ENCODE measurements around the gene GMDS. TPM values are rescaled to one million over a fixed set of nuclear protein-coding genes. Genes with fewer than 3 reads are reported as not detected.

The GMDS gene
- total RNA-seq, 2 donors from 2014 or later = 19.6 to 36.3 TPM

DNA sequence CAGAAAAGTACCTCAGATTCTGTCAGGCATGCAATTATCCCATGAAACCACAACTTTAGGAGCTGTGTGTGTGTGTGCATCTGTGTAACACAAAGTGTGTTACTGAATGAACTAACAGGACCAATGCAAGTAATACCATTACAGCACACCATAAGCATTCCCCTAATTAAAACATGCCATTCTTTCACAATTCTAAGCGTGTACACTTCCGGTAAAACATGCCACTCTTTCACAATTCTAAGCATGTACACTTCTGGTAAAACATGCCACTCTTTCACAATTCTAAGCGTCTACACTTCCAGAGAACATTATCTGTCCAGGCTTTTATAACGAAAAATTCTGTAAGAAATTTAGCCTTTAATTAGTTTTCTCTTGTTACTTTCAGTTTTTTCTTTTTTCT lies 238.2 kb downstream of the GMDS start:
- Mint-ChIP-seq H3K9me3 (no peaks in the 10 kb centered on the region), H3K27ac (no peak overlapping the region), H3K36me3 (ENCODE audit: low read depth) (no peaks in the 10 kb centered on the region), H3K4me3 (no peak overlapping the region), H3K4me1 (no peaks in the 10 kb centered on the region), H3K27me3 (no peaks in the 10 kb centered on the region)
- no peak for ATAC-seq (replicated peaks)

- no peak overlapping the region for H3K27ac Mint-ChIP-seq
- H3K4me3 Mint-ChIP-seq = no peak overlapping the region
- H3K9me3 Mint-ChIP-seq = no peaks in the 10 kb centered on the region
- no peak for ATAC-seq (replicated peaks)
- no peaks in the 10 kb centered on the region for H3K27me3 Mint-ChIP-seq
- H3K4me1 Mint-ChIP-seq = no peaks in the 10 kb centered on the region
- no peaks in the 10 kb centered on the region for H3K36me3 Mint-ChIP-seq (ENCODE audit: low read depth)
Measured at GRCh38 chr6:2004888-2005287, 240.5 kb downstream of the GMDS start.

GRCh38 chr6:2000962-2001361 lies 244.4 kb downstream of the GMDS start:
- Mint-ChIP-seq H3K36me3 (ENCODE audit: low read depth) (no peaks in the 10 kb centered on the region), H3K27me3 (no peaks in the 10 kb centered on the region), H3K9me3 (no peaks in the 10 kb centered on the region), H3K4me1 (no peaks in the 10 kb centered on the region), H3K27ac (no peak overlapping the region), H3K4me3 (no peak overlapping the region)
- no peak for ATAC-seq (replicated peaks)

DNA sequence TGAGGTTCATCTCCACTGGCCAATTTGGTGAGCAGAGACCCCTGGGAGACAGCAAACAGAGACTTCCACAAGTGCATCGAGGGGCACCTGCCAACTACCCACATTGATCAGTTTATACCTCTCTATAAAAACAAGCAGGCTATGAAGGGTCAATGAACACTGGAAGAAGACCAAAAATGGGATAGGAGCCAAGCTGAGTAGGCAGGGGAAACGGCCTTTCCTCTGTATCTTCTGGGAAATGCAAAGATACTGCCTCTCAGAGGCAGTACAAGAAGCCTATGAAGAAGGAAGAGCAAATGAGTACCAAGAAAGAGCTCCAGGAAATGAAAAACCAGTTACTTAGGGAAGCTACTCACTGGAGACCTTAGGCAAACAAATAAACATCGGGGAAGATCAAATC lies 247.7 kb downstream of the GMDS start:
- Mint-ChIP-seq H3K36me3 (ENCODE audit: low read depth) (no peaks in the 10 kb centered on the region), H3K27me3 (no peaks in the 10 kb centered on the region), H3K4me3 (no peak overlapping the region), H3K4me1 (peaks cover 3% of the 10 kb centered on the region), H3K9me3 (no peaks in the 10 kb centered on the region), H3K27ac (no peak overlapping the region)
- ATAC-seq (replicated peaks) = no peak

GRCh38 chr6:1995636-1996035 lies 249.8 kb downstream of the GMDS start:
- Mint-ChIP-seq H3K4me1 (peaks cover 3% of the 10 kb centered on the region), H3K4me3 (no peak overlapping the region), H3K9me3 (no peaks in the 10 kb centered on the region), H3K27me3 (no peaks in the 10 kb centered on the region), H3K36me3 (ENCODE audit: low read depth) (no peaks in the 10 kb centered on the region), H3K27ac (no peak overlapping the region)
- ATAC-seq (replicated peaks) = no peak

DNA sequence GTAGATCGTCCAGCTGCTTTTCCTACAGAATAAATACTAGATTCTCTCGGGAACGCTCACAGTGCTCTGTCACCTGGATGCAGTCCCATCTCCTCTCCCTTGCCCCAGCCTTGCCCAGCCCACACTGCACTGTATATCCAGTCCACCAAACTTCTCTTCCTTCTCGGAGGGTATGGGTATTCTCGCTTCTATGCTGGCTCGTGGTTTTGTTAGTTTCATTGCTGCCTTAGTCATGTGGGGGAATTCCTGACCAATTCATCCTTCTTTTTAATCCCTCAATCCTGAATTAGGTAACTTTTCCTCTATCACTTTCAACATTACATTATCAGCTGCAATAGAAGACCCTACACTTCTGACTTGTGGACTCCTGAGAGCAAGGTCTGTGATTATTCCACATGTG lies 252.4 kb downstream of the GMDS start:
- Mint-ChIP-seq H3K9me3 (no peaks in the 10 kb centered on the region), H3K36me3 (ENCODE audit: low read depth) (no peaks in the 10 kb centered on the region), H3K27ac (no peak overlapping the region), H3K27me3 (no peaks in the 10 kb centered on the region), H3K4me1 (peaks cover 3% of the 10 kb centered on the region), H3K4me3 (no peak overlapping the region)
- ATAC-seq (replicated peaks) = peak; percentile 51

DNA sequence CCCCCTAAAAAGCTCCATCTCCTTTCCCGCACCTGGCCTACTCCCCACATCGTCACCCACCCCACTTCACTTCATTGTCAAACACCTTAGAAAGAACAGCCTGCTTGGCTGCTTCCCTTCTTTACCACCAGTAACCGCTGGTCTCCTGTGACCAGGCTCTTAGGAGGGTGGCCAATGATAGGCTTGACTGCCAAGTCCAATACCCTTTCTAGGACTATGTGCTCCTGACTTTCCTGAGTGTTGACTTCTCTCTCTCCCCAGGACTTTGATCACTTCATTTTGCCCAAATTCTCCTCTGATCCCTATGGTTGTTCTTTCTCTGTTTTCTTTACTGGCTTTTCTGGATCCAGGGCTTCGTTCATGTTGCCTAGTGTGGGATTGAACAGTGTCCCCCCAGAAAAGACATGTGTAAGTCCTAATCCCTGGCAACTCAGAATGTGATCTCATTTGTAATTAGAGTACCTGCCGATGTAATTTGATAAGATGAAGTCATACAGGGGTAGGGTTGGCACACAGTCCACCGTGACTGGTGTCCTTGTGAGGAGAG lies 254.0 kb downstream of the GMDS start:
- Mint-ChIP-seq H3K36me3 (ENCODE audit: low read depth) (no peaks in the 10 kb centered on the region), H3K9me3 (no peaks in the 10 kb centered on the region), H3K4me3 (no peak overlapping the region), H3K27me3 (no peaks in the 10 kb centered on the region), H3K4me1 (peaks cover 3% of the 10 kb centered on the region), H3K27ac (no peak overlapping the region)
- ATAC-seq (replicated peaks) = no peak

DNA sequence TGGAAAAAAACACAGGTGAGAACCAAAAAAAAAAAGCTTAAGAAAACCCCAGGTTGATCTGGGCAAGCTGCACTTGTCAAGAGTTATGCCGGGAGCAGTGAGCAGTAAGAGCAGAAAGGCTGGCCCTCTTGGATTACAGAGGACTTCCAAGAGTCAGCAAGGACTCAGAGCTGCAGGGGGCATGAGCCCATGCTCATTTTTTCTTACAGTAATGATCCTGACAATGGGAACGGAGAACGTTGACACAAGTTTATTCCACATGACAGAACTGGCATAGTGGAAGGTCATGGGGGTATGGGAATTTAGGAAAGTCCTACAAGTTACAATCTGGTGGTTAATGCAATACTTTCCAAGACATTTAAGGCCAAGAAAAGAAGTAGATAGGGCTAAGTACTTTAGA lies 256.6 kb downstream of the GMDS start:
- H3K27me3 Mint-ChIP-seq = no peaks in the 10 kb centered on the region
- no peaks in the 10 kb centered on the region for H3K9me3 Mint-ChIP-seq
- no peak overlapping the region for H3K4me3 Mint-ChIP-seq
- no peak overlapping the region for H3K27ac Mint-ChIP-seq
- ATAC-seq (replicated peaks) = no peak
- peaks cover 3% of the 10 kb centered on the region for H3K4me1 Mint-ChIP-seq
- H3K36me3 Mint-ChIP-seq (ENCODE audit: low read depth) = no peaks in the 10 kb centered on the region

DNA sequence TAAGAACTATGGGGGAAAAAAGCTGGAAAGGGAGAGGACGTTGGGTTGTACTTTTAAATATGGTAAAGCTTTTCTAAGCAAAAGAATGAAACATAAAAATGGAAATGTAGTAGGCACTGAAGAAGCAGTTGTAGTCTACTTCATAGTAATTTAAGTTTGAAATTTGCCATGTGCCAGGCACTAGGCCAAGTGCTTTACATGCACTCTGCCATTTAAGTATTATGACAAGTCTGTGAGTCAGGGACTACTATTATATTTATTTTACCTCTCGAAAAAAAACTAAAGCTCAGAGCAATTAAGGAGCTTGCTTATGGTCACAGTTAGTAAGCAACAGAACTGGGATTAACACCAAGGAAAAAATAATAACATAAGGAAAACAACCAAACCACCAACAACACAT lies 257.8 kb downstream of the GMDS start:
- Mint-ChIP-seq H3K36me3 (ENCODE audit: low read depth) (no peaks in the 10 kb centered on the region), H3K9me3 (peaks cover 7% of the 10 kb centered on the region), H3K4me3 (no peak overlapping the region), H3K4me1 (no peaks in the 10 kb centered on the region), H3K27ac (no peak overlapping the region), H3K27me3 (no peaks in the 10 kb centered on the region)
- no peak for ATAC-seq (replicated peaks)

DNA sequence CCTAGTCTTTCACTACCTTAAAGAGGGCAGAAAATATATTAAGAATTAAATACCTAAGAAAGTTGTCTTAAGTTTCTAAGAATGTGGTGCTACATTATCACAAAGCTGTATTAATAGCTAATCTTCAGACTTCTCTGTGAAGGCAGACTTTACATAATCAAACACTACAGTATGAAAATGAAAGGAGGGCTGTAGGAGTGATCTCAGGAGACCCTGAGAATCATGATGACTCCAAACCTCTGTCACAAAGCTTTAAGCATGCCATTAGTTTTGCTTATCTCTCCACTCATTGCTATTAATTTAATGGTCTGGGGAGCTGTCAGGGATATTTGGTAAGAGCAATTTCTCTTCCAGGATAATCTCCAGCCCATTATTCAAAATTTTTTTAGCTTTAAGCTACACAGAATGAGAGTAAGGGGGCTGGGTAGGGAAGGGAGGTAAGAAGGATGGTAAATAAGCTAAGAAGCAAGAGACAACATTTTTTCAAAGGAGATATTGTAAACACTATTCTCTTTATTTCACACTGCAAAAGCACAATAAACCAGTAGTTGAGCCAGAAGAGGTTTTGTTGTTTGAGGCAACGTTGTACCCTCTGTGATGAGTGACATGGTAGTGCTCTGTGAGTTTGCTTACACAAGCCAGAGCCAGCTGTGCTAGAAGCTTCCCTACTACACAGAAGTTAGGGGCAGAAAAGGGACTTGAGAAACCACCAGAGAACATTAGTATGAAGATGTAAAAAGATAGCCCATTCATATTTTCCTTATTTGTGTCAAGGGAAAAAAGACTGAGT lies 258.8 kb downstream of the GMDS start:
- no peaks in the 10 kb centered on the region for H3K27me3 Mint-ChIP-seq
- no peak overlapping the region for H3K27ac Mint-ChIP-seq
- ATAC-seq (replicated peaks) = no peak
- H3K36me3 Mint-ChIP-seq (ENCODE audit: low read depth) = no peaks in the 10 kb centered on the region
- H3K4me3 Mint-ChIP-seq = no peak overlapping the region
- H3K4me1 Mint-ChIP-seq = no peaks in the 10 kb centered on the region
- H3K9me3 Mint-ChIP-seq = peaks cover 11% of the 10 kb centered on the region

- Mint-ChIP-seq H3K27me3 (no peaks in the 10 kb centered on the region), H3K4me1 (no peaks in the 10 kb centered on the region), H3K27ac (no peak overlapping the region), H3K4me3 (no peak overlapping the region), H3K9me3 (peaks cover 19% of the 10 kb centered on the region), H3K36me3 (ENCODE audit: low read depth) (no peaks in the 10 kb centered on the region)
- ATAC-seq (replicated peaks) = no peak
Measured at GRCh38 chr6:1984346-1984994, 260.9 kb downstream of the GMDS start.

DNA sequence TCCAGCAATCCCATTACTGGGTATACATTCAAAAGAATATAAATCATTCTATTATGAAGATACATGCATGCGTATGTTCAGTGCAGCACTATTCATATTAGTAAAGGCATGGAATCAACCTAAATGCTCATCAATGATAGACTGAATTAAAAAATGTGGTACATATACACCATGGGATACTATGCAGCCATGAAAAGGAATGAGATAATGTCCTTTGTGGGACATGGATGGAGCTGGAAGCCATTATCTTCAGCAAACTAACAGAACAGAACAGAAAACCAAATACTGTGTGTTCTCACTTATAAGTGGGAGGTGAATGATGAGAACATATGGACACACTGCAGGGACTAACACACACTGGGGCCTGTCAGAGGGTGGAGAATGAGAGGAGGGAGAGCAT lies 261.6 kb downstream of the GMDS start:
- Mint-ChIP-seq H3K4me1 (no peaks in the 10 kb centered on the region), H3K36me3 (ENCODE audit: low read depth) (no peaks in the 10 kb centered on the region)

GRCh38 chr6:1972962-1973361 lies 272.4 kb downstream of the GMDS start:
- no peak overlapping the region for H3K4me3 Mint-ChIP-seq
- no peak overlapping the region for H3K27ac Mint-ChIP-seq
- no peaks in the 10 kb centered on the region for H3K4me1 Mint-ChIP-seq
- no peak for ATAC-seq (replicated peaks)
- H3K9me3 Mint-ChIP-seq = no peaks in the 10 kb centered on the region
- H3K36me3 Mint-ChIP-seq (ENCODE audit: low read depth) = no peaks in the 10 kb centered on the region
- H3K27me3 Mint-ChIP-seq = no peaks in the 10 kb centered on the region

More for the DNA sequence above, 261.6 kb downstream of the GMDS start:
- ATAC-seq (replicated peaks) = no peak
- Mint-ChIP-seq H3K9me3 (peaks cover 19% of the 10 kb centered on the region), H3K27me3 (no peaks in the 10 kb centered on the region), H3K4me3 (no peak overlapping the region), H3K27ac (no peak overlapping the region)

DNA sequence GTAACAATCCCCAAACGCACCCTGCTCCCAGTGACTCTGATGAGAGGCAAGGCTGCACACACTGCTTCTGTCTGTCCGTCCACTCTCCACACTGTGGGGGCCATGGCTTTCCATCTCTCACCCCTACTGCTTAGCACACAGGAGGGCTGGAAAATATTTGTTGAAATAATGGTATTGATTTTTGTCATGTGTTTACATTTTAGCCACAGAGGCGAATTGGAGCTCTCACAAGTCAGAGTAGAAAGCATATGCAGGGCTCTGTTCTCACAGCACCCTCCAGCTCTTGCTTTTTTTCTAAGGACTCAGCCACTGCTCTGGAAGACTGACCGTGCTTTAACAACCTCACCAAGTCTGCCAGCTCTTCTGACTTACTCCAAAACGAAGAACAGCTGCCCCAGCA lies 273.8 kb downstream of the GMDS start:
- Mint-ChIP-seq H3K36me3 (ENCODE audit: low read depth) (peaks cover 1% of the 10 kb centered on the region), H3K27me3 (no peaks in the 10 kb centered on the region), H3K4me1 (no peaks in the 10 kb centered on the region), H3K9me3 (no peaks in the 10 kb centered on the region), H3K27ac (no peak overlapping the region), H3K4me3 (no peak overlapping the region)
- no peak for ATAC-seq (replicated peaks)

DNA sequence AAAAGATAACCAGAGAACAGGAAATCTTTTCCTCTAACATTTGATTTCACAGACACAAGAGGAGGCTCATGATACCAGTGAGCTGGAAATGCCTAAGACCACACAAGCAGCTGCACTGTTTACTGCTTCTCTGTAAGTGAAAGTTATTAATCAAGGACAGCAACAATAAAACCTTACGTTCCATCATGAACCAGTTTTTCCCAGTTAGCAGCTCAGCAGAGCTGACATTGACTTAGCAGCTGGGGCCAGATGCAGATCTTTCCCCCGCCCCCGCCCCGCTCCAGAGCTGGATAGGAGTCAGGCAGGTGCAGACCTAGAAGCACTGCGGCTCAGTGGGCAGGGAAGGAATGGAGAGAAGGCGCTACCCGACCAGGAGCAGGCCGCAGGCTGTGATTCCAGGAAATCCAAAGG lies 275.2 kb downstream of the GMDS start:
- Mint-ChIP-seq H3K27me3 (no peaks in the 10 kb centered on the region), H3K4me3 (no peak overlapping the region), H3K36me3 (ENCODE audit: low read depth) (peaks cover 9% of the 10 kb centered on the region), H3K9me3 (peaks cover 1% of the 10 kb centered on the region), H3K4me1 (no peaks in the 10 kb centered on the region), H3K27ac (no peak overlapping the region)
- no peak for ATAC-seq (replicated peaks)
